HCT116 (cell line): ENCODE measurements around the gene ACTR3C.

Source experiments
- RAD21 ChIP-seq: IDR thresholded peaks from 2 replicates; pipeline ENCODE4 v1.6.1; 2012; ENCODE audit warnings: low read depth, mild to moderate bottlenecking
- SP1 ChIP-seq: IDR thresholded peaks from 2 replicates; pipeline ENCODE4 v1.6.1; 2012; ENCODE audit warnings: low read depth

DNA sequence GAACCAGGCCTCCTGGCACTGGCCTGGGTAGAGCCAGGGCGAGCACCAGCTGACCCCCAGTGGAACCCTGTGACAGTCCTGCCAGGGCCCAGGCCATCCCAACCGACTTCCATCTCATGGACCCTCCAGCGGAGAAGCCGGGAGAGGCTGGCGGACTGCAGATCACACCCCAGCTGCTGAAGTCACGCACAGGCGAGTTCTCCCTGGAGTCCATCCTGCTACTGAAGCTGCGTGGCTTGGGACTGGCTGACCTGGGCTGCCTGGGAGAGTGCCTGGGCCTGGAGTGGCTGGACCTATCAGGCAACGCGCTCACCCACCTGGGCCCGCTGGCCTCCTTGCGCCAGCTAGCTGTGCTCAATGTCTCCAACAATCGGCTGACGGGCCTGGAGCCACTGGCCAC, 13.4 kb upstream of the ACTR3C start:
- no peak for TF ChIP-seq SP1
- TF ChIP-seq RAD21 = no peak
